Chondrocyte (in vitro differentiated cells): ENCODE results near the gene LALBA. TPM values are rescaled to one million over a fixed set of nuclear protein-coding genes. Genes with fewer than 3 reads are reported as not detected.

Experiments used
- DNase-seq: peaks from one replicate; pipeline ENCODE4 v3.0.0; 2021; ENCODE audit warnings: mixed read lengths, low spot score
- H3K27ac Mint-ChIP-seq: one replicate; pipeline ENCODE4 v1.8.0; 2021; ENCODE audit warnings: mild to moderate bottlenecking, moderate library complexity, mixed read lengths; ENCODE audit not compliant: unreplicated experiment
- H3K27me3 Mint-ChIP-seq: 2 replicates; pipeline ENCODE4 v1.8.0; 2021; ENCODE audit warnings: low read depth, mixed read lengths
- H3K36me3 Mint-ChIP-seq: 2 replicates; pipeline ENCODE4 v1.8.0; 2021; ENCODE audit warnings: low read depth, mixed read lengths
- H3K4me1 Mint-ChIP-seq: 2 replicates; pipeline ENCODE4 v1.8.0; 2021; ENCODE audit warnings: low read depth, mild to moderate bottlenecking, mixed read lengths
- H3K4me3 Mint-ChIP-seq: one replicate; pipeline ENCODE4 v1.8.0; 2021; ENCODE audit warnings: mild to moderate bottlenecking, moderate library complexity, mixed read lengths; ENCODE audit not compliant: unreplicated experiment
- H3K9me3 Mint-ChIP-seq: 2 replicates; pipeline ENCODE4 v1.8.0; 2021; ENCODE audit warnings: low read depth, mixed read lengths
- CTCF ChIP-seq: fragments of 200-600 bp; sonication (generic); IDR thresholded peaks from 2 replicates; pipeline ENCODE4 v1.5.0; 2021; ENCODE audit warnings: antibody characterized with exemption, mild to moderate bottlenecking, moderate library complexity
- total RNA-seq: library from RNA; stranded (reverse); gene quantifications from 3 replicates; pipeline ENCODE4 v1.2.1, GENCODE V29; 2021

The LALBA gene
- total RNA-seq, 1 donor from 2014 or later = not detected

DNA sequence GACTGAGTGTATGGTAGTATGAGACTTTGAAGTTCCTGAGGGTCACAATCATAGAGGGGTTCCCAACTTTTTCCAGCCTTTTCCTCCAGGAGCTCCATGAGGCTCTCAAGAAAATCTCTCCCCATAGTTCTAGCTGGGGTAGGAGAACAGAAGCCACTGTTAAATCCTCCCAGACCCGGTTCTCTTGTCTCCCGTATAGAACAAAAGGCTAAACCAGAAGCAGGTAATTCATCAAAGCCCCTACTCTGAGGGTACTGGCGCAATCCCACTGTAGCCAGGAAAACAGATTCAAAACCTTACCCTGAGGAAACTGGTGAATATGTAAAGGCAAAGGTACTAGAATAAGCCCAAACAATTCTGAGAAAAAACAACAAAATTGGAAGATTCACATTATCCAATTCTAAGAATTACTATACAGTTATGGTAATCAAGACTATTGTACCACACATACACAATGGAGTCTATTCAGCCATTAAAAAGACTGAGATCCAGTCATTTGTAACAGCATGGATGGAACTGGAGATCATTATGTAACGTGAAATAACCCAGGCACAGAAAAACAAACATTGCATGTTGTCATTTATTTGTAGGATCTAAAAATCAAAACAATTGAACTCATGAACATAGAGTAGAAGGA, 23.9 kb downstream of the LALBA start:
- H3K36me3 Mint-ChIP-seq = no peaks in the 10 kb centered on the region

DNA sequence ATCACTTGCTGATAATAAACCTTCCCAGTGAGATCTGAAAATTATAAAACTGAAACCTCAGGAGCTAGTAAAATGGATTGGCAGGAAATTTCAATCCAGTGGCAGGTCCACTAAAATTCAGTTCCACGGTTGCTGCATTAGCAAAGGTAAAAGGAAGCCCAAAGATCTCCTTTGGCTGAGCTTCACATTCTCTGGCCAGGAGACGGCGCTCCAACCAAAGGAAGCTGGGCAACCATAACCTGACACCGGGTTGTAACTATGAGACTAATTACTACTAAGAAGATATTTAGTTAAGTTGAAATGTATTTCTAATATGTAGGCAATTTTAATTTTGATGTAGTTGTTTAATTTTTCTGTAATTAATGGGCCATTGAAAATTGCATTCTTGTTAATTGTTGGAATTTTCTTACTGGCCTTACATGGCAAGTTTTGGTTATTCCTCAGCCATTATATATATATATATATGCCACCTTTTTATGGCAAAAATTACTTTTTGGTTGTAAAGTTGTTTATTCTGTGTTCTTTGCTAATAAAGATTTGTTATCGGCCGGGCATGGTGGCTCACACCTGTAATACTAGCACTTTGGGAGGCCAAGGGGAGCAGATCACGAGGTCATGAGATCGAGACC, 27.4 kb downstream of the LALBA start:
- H3K9me3 Mint-ChIP-seq = peaks cover under 1% of the 10 kb centered on the region
- no peak overlapping the region for H3K27ac Mint-ChIP-seq
- no peaks in the 10 kb centered on the region for H3K4me1 Mint-ChIP-seq
- no peak for DNase-seq
- peak; percentile 67 for TF ChIP-seq CTCF
- H3K27me3 Mint-ChIP-seq = peaks cover 18% of the 10 kb centered on the region
- H3K4me3 Mint-ChIP-seq = no peak overlapping the region
- no peaks in the 10 kb centered on the region for H3K36me3 Mint-ChIP-seq

More for the DNA sequence above, 23.9 kb downstream of the LALBA start:
- Mint-ChIP-seq H3K4me3 (no peak overlapping the region), H3K4me1 (no peaks in the 10 kb centered on the region), H3K27ac (no peak overlapping the region), H3K9me3 (peaks cover 10% of the 10 kb centered on the region), H3K27me3 (peaks cover 27% of the 10 kb centered on the region)
- DNase-seq = no peak
- no peak for TF ChIP-seq CTCF

GRCh38 chr12:48536602-48537001, 33.2 kb downstream of the LALBA start:
- DNase-seq = no peak
- no peak for TF ChIP-seq CTCF
- no peak overlapping the region for H3K27ac Mint-ChIP-seq
- H3K9me3 Mint-ChIP-seq = peaks cover 15% of the 10 kb centered on the region
- no peaks in the 10 kb centered on the region for H3K4me1 Mint-ChIP-seq
- peaks cover 8% of the 10 kb centered on the region for H3K27me3 Mint-ChIP-seq
- no peak overlapping the region for H3K4me3 Mint-ChIP-seq
- H3K36me3 Mint-ChIP-seq = no peaks in the 10 kb centered on the region

DNA sequence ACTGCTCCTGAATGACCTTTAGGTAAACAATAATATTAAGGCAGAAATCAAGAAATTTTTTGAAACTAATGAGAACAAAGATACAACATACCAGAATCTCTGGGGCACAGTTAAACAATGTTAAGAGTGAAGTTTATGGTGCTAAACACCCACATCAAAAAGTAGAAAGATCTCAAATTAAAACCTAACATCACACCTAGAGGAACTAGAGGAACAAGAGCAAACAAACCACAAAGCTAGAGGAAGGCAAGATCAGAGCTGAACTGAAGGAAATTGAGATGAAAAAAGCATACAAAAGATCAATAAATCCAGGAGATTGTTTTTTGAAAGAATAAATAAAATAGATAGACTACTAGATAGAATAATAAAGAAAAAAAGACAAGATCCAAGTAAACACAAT, 37.2 kb downstream of the LALBA start:
- no peak for DNase-seq
- no peak overlapping the region for H3K27ac Mint-ChIP-seq
- peaks cover 10% of the 10 kb centered on the region for H3K27me3 Mint-ChIP-seq
- no peaks in the 10 kb centered on the region for H3K36me3 Mint-ChIP-seq
- H3K4me1 Mint-ChIP-seq = no peaks in the 10 kb centered on the region
- no peak overlapping the region for H3K4me3 Mint-ChIP-seq
- H3K9me3 Mint-ChIP-seq = peaks cover 15% of the 10 kb centered on the region
- no peak for TF ChIP-seq CTCF

DNA sequence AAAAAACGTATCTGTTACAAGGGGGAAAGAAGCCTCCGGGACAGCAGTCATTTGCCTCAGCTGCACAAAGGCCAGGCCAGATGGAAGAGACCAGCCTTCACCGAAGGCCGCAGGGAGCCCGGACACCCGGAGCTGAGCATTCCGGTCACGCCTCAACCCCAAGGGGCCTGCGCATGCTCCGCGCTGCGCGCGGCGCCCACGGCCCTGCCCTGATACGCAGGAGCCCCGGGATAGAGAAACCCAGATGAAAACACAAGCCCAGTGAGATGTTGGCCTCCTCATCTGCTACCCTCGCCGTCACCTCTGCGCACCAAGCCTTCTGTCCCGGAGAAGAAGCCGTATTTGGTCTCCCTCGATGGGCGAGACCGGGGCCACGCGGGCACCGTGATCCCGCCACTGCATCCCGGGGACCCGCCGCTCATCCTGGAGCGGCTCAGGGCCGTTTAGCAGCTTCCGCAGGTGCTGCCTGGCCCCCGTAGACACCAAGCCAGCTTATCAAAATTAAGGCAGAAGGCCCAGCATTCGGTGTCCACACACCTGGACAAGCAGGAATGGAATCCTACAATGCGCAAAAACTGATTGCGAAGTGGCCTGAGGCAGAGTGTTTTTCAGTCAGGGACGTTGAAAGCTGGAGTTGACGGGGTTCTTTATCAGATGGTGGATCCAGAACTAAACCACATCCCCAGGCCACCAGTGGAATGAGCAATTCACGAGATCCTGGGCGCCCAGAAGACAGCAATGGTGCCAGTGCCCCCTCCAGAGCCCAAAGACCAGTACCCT, 41.8 kb downstream of the LALBA start:
- Mint-ChIP-seq H3K36me3 (no peaks in the 10 kb centered on the region), H3K27ac (no peak overlapping the region), H3K4me1 (no peaks in the 10 kb centered on the region), H3K9me3 (no peaks in the 10 kb centered on the region), H3K4me3 (no peak overlapping the region), H3K27me3 (peaks cover 14% of the 10 kb centered on the region)
- TF ChIP-seq CTCF = no peak
- no peak for DNase-seq
